ENCODE results near the gene VDR. TPM values are rescaled to one million over a fixed set of nuclear protein-coding genes. Genes with fewer than 3 reads are reported as not detected.

VDR gene
- polyA plus RNA-seq, 1 donor (not counting 4 experiments of a cell fraction or from before 2014, with no cell fraction given): 43.3 TPM

GRCh38 chr12:47814539-47815170 lies 90.1 kb downstream of the VDR start:
- H3K27ac ChIP-seq (ENCODE audit: control insufficient read depth, insufficient read depth, low read length): no peak overlapping the region
- peaks cover 19% of the 10 kb centered on the region for H3K9me1 ChIP-seq (ENCODE audit: control insufficient read depth, extremely low read depth, insufficient read depth, low read length)
- no peaks in the 10 kb centered on the region for H3K9me3 ChIP-seq (ENCODE audit: control insufficient read depth, low read depth, low read length)
- H2AFZ ChIP-seq (ENCODE audit: control insufficient read depth, low read length): no peak overlapping the region
- H4K20me1 ChIP-seq (ENCODE audit: control insufficient read depth, extremely low read depth, insufficient read depth, low read length): peaks cover 7% of the 10 kb centered on the region
- dilution Hi-C loops (cut with MboI; ENCODE audit: extremely low pct_ligation_motif_present, low sequenced_read_pairs): no loop called here
- peaks cover 65% of the 10 kb centered on the region for H3K4me1 ChIP-seq (ENCODE audit: control insufficient read depth, extremely low read depth, insufficient read depth, low read length)
- DNase-seq (ENCODE audit: low read depth, low spot score) (no peak), FAIRE-seq (no peak)
- H3K27me3 ChIP-seq (ENCODE audit: control insufficient read depth, extremely low read depth, insufficient read depth, low read length): no peaks in the 10 kb centered on the region
- H3K36me3 ChIP-seq (ENCODE audit: control insufficient read depth in 2 of 2, extremely low read depth in 1 of 2, insufficient read depth in 2 of 2, low read length in 2 of 2): peaks cover 6 to 27% of the 10 kb centered on the region in 2 experiments
- TF ChIP-seq EZH2 (IDR thresholded peaks at IDR 0.05; ENCODE audit: low read length): no peak
- no peak for TF ChIP-seq CTCF (optimal IDR thresholded peaks at IDR 0.05 in 1 of 3, IDR thresholded peaks at IDR 0.05 in 1 of 3, conservative IDR thresholded peaks at IDR 0.05 in 1 of 3; ENCODE audit: extremely low read depth in 1 of 3, insufficient read depth in 2 of 3, low read length in 3 of 3)
- H3K4me2 ChIP-seq (ENCODE audit: control insufficient read depth, extremely low read depth, insufficient read depth, low read depth, low read length): no peak overlapping the region
- H3K79me2 ChIP-seq (ENCODE audit: control insufficient read depth, insufficient read depth, low read length): peaks cover 94% of the 10 kb centered on the region
- H3K9ac ChIP-seq (ENCODE audit: control insufficient read depth, extremely low read depth, insufficient read depth, low read length): no peak overlapping the region
- H3K4me3 ChIP-seq (ENCODE audit: control insufficient read depth in 2 of 3, extremely low read depth in 1 of 3, insufficient read depth in 2 of 3, low read depth in 1 of 3, low read length in 3 of 3): no peak overlapping the region

GRCh38 chr12:47813511-47814196 lies 91.1 kb downstream of the VDR start:
- peaks cover 19% of the 10 kb centered on the region for H3K9me1 ChIP-seq (ENCODE audit: control insufficient read depth, extremely low read depth, insufficient read depth, low read length)
- peaks cover 96% of the 10 kb centered on the region for H3K79me2 ChIP-seq (ENCODE audit: control insufficient read depth, insufficient read depth, low read length)
- H3K27ac ChIP-seq (ENCODE audit: control insufficient read depth, insufficient read depth, low read length): peak overlapping the region; percentile 95
- no peaks in the 10 kb centered on the region for H3K27me3 ChIP-seq (ENCODE audit: control insufficient read depth, extremely low read depth, insufficient read depth, low read length)
- H3K4me2 ChIP-seq (ENCODE audit: control insufficient read depth, extremely low read depth, insufficient read depth, low read depth, low read length): peak overlapping the region; percentile 85
- FAIRE-seq (no peak), DNase-seq (ENCODE audit: low read depth, low spot score) (no peak)
- H3K4me3 ChIP-seq (ENCODE audit: control insufficient read depth in 2 of 3, extremely low read depth in 1 of 3, insufficient read depth in 2 of 3, low read depth in 1 of 3, low read length in 3 of 3): peak overlapping the region in 2 of 3 experiments; percentile 53 to 54
- H4K20me1 ChIP-seq (ENCODE audit: control insufficient read depth, extremely low read depth, insufficient read depth, low read length): peaks cover 10% of the 10 kb centered on the region
- H3K9ac ChIP-seq (ENCODE audit: control insufficient read depth, extremely low read depth, insufficient read depth, low read length): peak overlapping the region; percentile 73
- dilution Hi-C loops (cut with MboI; ENCODE audit: extremely low pct_ligation_motif_present, low sequenced_read_pairs): no loop called here
- no peak overlapping the region for H2AFZ ChIP-seq (ENCODE audit: control insufficient read depth, low read length)
- H3K9me3 ChIP-seq (ENCODE audit: control insufficient read depth, low read depth, low read length): no peaks in the 10 kb centered on the region
- peaks cover 73% of the 10 kb centered on the region for H3K4me1 ChIP-seq (ENCODE audit: control insufficient read depth, extremely low read depth, insufficient read depth, low read length)
- TF ChIP-seq EZH2 (IDR thresholded peaks at IDR 0.05; ENCODE audit: low read length) (no peak), CTCF (optimal IDR thresholded peaks at IDR 0.05 in 1 of 3, IDR thresholded peaks at IDR 0.05 in 1 of 3, conservative IDR thresholded peaks at IDR 0.05 in 1 of 3; ENCODE audit: extremely low read depth in 1 of 3, insufficient read depth in 2 of 3, low read length in 3 of 3) (no peak)
- H3K36me3 ChIP-seq (ENCODE audit: control insufficient read depth in 2 of 2, extremely low read depth in 1 of 2, insufficient read depth in 2 of 2, low read length in 2 of 2): peaks cover 6 to 27% of the 10 kb centered on the region in 2 experiments
